Adrenal gland (tissue), 5 donors: ENCODE data around the gene SPO11.

Source experiments
- CTCF ChIP-seq, 6 experiments: fragments of 450-650 bp in 4 of 6; fragments of 200-600 bp in 2 of 6; sonication (generic) in 1 of 6; IDR thresholded peaks; 1 replicate in 5 of 6; 2 replicates in 1 of 6; pipeline versions ENCODE4 v1.5.1 to v1.8.0; 2016 to 2021; ENCODE audit warnings: antibody characterized with exemption in 6 of 6, mild to moderate bottlenecking in 2 of 6, moderate library complexity in 1 of 6
- POLR2A ChIP-seq, 2 donors: fragments of 450-650 bp; IDR thresholded peaks; one replicate each; pipeline ENCODE4 v1.6.1; 2017; ENCODE audit warnings: antibody characterized with exemption in 2 of 2, mild to moderate bottlenecking in 2 of 2, moderate library complexity in 1 of 2
- donor health status: DM: no; HTN: no; CAD: no.

- TF ChIP-seq CTCF (IDR thresholded peaks at IDR 0.05) (no peak), POLR2A (IDR thresholded peaks at IDR 0.05) (no peak)
Observed at GRCh38 chr20:57342829-57343228, 13.2 kb downstream of the SPO11 start.
